ENCODE measurements around the gene LDB3.

The LDB3 gene

GRCh38 chr10:86657396-86658011 is 10.8 kb upstream of the LDB3 start:
- Histone ChIP-seq H3K36me3 (ENCODE audit: control insufficient read depth in 2 of 2, insufficient read depth in 2 of 2, low read length in 2 of 2) (no peaks in the 10 kb centered on the region), H3K4me1 (ENCODE audit: control insufficient read depth in 2 of 2, insufficient read depth in 2 of 2, low read length in 2 of 2) (no peaks in the 10 kb centered on the region), H3K4me3 (ENCODE audit: low read length in 2 of 2) (no peak overlapping the region), H3K27ac (ENCODE audit: low read depth in 2 of 2, low read length in 2 of 2) (no peak overlapping the region), H3K27me3 (ENCODE audit: control insufficient read depth in 2 of 2, insufficient read depth in 2 of 2, low read length in 2 of 2) (no peaks in the 10 kb centered on the region), H3K9me3 (ENCODE audit: control insufficient read depth in 2 of 2, low read length in 2 of 2) (no peaks in the 10 kb centered on the region), H3K9ac (ENCODE audit: low read depth in 1 of 2, low read length in 2 of 2) (no peak overlapping the region)

DNA sequence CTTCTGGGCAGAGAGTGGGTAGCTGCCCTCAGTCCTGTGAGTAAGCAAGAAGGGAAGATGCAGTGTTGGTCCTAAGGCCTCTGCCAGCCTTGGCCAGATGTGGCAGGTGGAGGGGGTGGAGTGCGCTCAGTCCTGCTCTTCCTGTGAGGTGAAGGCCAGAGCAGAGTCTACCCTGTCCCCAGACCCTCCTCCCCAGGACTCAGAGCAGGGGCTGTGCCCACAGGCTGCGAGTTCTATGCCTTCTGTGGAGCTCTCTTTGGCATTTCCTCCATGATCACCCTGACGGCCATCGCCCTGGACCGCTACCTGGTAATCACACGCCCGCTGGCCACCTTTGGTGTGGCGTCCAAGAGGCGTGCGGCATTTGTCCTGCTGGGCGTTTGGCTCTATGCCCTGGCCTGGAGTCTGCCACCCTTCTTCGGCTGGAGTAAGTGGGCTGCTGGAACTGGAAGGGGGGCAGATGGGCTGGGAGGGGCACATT is 10.0 kb upstream of the LDB3 start:
- H3K36me3 ChIP-seq (ENCODE audit: control insufficient read depth in 2 of 2, insufficient read depth in 2 of 2, low read length in 2 of 2), result no peaks in the 10 kb centered on the region
- H3K9ac ChIP-seq (ENCODE audit: low read depth in 1 of 2, low read length in 2 of 2), result no peak overlapping the region
- H3K4me1 ChIP-seq (ENCODE audit: control insufficient read depth in 2 of 2, insufficient read depth in 2 of 2, low read length in 2 of 2), result no peaks in the 10 kb centered on the region
- no peaks in the 10 kb centered on the region for H3K27me3 ChIP-seq (ENCODE audit: control insufficient read depth in 2 of 2, insufficient read depth in 2 of 2, low read length in 2 of 2)
- no peak overlapping the region for H3K27ac ChIP-seq (ENCODE audit: low read depth in 2 of 2, low read length in 2 of 2)
- no peaks in the 10 kb centered on the region for H3K9me3 ChIP-seq (ENCODE audit: control insufficient read depth in 2 of 2, low read length in 2 of 2)
- H3K4me3 ChIP-seq (ENCODE audit: low read length in 2 of 2), result no peak overlapping the region

DNA sequence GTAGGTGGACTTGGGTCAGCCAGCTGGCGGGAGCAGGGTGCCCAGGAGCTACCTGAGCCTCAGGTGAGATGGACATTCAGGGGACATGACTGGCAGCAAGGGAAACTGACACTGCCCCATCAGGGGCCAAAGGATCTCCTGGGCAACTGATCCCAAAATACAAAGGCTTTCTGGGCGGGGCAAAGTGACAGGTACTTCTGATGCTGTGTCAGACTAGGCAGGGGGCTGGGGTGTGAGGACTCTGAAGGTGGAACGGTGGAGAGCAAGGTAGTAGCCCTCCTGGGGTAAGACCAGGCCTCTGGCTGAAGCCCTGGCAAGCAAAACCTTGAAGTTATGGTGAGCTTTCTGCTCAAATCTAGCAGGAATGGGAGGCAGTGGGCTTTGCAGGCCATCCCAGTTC is 9.6 kb upstream of the LDB3 start:
- H3K9me3 ChIP-seq (ENCODE audit: control insufficient read depth in 2 of 2, low read length in 2 of 2), result no peaks in the 10 kb centered on the region
- H3K4me1 ChIP-seq (ENCODE audit: control insufficient read depth in 2 of 2, insufficient read depth in 2 of 2, low read length in 2 of 2), result no peaks in the 10 kb centered on the region

DNA sequence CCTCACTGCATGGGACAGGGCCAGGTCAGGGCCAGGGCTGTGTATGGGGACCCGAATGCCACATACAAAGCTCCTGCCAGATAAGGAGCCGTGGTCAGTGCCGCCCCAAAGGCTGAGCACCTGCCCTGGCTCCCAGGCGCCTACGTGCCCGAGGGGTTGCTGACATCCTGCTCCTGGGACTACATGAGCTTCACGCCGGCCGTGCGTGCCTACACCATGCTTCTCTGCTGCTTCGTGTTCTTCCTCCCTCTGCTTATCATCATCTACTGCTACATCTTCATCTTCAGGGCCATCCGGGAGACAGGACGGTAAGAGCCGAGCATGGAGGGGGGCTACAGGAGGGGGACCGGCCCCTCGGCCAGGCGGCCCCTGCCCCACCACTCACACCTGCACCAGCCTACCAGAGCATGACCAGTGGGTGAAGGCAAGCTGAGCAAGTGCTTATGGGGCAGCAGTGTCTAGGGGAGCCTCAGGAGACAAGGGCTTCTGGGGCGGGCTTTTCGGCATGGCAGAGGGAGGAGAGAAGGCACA is 9.1 kb upstream of the LDB3 start:
- Histone ChIP-seq H3K27ac (ENCODE audit: low read depth in 2 of 2, low read length in 2 of 2) (no peak overlapping the region), H3K36me3 (ENCODE audit: control insufficient read depth in 2 of 2, insufficient read depth in 2 of 2, low read length in 2 of 2) (no peaks in the 10 kb centered on the region), H3K4me1 (ENCODE audit: control insufficient read depth in 2 of 2, insufficient read depth in 2 of 2, low read length in 2 of 2) (no peaks in the 10 kb centered on the region), H3K4me3 (ENCODE audit: low read length in 2 of 2) (no peak overlapping the region), H3K9ac (ENCODE audit: low read depth in 1 of 2, low read length in 2 of 2) (no peak overlapping the region), H3K9me3 (ENCODE audit: control insufficient read depth in 2 of 2, low read length in 2 of 2) (no peaks in the 10 kb centered on the region), H3K27me3 (ENCODE audit: control insufficient read depth in 2 of 2, insufficient read depth in 2 of 2, low read length in 2 of 2) (no peaks in the 10 kb centered on the region)

More for the DNA sequence above, 9.6 kb upstream of the LDB3 start:
- Histone ChIP-seq H3K27me3 (ENCODE audit: control insufficient read depth in 2 of 2, insufficient read depth in 2 of 2, low read length in 2 of 2) (no peaks in the 10 kb centered on the region), H3K27ac (ENCODE audit: low read depth in 2 of 2, low read length in 2 of 2) (no peak overlapping the region), H3K36me3 (ENCODE audit: control insufficient read depth in 2 of 2, insufficient read depth in 2 of 2, low read length in 2 of 2) (no peaks in the 10 kb centered on the region), H3K4me3 (ENCODE audit: low read length in 2 of 2) (no peak overlapping the region), H3K9ac (ENCODE audit: low read depth in 1 of 2, low read length in 2 of 2) (no peak overlapping the region)

DNA sequence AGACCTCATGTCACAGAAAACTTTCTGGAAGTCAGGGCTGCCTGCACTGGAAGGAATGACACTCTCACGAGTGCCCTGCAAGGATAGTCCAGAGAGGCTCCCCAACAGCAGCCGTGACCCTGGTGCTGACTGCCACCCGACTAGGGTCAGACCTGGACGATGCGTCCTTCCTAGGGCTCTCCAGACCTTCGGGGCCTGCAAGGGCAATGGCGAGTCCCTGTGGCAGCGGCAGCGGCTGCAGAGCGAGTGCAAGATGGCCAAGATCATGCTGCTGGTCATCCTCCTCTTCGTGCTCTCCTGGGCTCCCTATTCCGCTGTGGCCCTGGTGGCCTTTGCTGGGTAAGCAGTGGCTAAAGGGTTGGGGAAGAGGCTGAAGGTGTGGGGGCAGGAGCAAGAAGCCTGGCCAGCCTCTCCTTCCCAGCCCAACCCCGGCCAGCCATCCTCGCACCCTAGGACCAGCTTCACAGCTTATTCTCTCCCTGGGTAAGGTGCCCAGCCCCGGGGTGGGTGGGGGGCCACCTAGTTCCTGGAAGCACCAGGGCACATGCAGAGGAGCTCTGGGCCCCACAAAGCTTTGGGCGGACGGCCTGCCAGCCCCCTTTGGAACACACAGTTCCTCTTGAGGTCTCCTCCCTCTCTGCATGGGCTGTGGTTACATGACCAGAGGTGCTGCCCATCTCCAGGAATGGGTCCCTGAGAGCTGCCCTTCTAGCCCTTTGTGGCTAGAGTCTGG is 8.4 kb upstream of the LDB3 start:
- Histone ChIP-seq H3K27ac (ENCODE audit: low read depth in 2 of 2, low read length in 2 of 2) (no peak overlapping the region), H3K4me3 (ENCODE audit: low read length in 2 of 2) (no peak overlapping the region), H3K4me1 (ENCODE audit: control insufficient read depth in 2 of 2, insufficient read depth in 2 of 2, low read length in 2 of 2) (no peaks in the 10 kb centered on the region), H3K27me3 (ENCODE audit: control insufficient read depth in 2 of 2, insufficient read depth in 2 of 2, low read length in 2 of 2) (no peaks in the 10 kb centered on the region), H3K36me3 (ENCODE audit: control insufficient read depth in 2 of 2, insufficient read depth in 2 of 2, low read length in 2 of 2) (no peaks in the 10 kb centered on the region), H3K9me3 (ENCODE audit: control insufficient read depth in 2 of 2, low read length in 2 of 2) (no peaks in the 10 kb centered on the region), H3K9ac (ENCODE audit: low read depth in 1 of 2, low read length in 2 of 2) (no peak overlapping the region)

GRCh38 chr10:86661161-86662025 is 6.9 kb upstream of the LDB3 start:
- Histone ChIP-seq H3K9me3 (ENCODE audit: control insufficient read depth in 2 of 2, low read length in 2 of 2) (no peaks in the 10 kb centered on the region), H3K9ac (ENCODE audit: low read depth in 1 of 2, low read length in 2 of 2) (no peak overlapping the region), H3K27me3 (ENCODE audit: control insufficient read depth in 2 of 2, insufficient read depth in 2 of 2, low read length in 2 of 2) (no peaks in the 10 kb centered on the region), H3K27ac (ENCODE audit: low read depth in 2 of 2, low read length in 2 of 2) (no peak overlapping the region), H3K4me1 (ENCODE audit: control insufficient read depth in 2 of 2, insufficient read depth in 2 of 2, low read length in 2 of 2) (no peaks in the 10 kb centered on the region), H3K36me3 (ENCODE audit: control insufficient read depth in 2 of 2, insufficient read depth in 2 of 2, low read length in 2 of 2) (no peaks in the 10 kb centered on the region), H3K4me3 (ENCODE audit: low read length in 2 of 2) (no peak overlapping the region)

- no peaks in the 10 kb centered on the region for H3K4me1 ChIP-seq (ENCODE audit: control insufficient read depth in 2 of 2, insufficient read depth in 2 of 2, low read length in 2 of 2)
- no peaks in the 10 kb centered on the region for H3K36me3 ChIP-seq (ENCODE audit: control insufficient read depth in 2 of 2, insufficient read depth in 2 of 2, low read length in 2 of 2)
- H3K9ac ChIP-seq (ENCODE audit: low read depth in 1 of 2, low read length in 2 of 2), result no peak overlapping the region
- H3K9me3 ChIP-seq (ENCODE audit: control insufficient read depth in 2 of 2, low read length in 2 of 2), result no peaks in the 10 kb centered on the region
- no peak overlapping the region for H3K27ac ChIP-seq (ENCODE audit: low read depth in 2 of 2, low read length in 2 of 2)
- H3K4me3 ChIP-seq (ENCODE audit: low read length in 2 of 2), result no peak overlapping the region
- H3K27me3 ChIP-seq (ENCODE audit: control insufficient read depth in 2 of 2, insufficient read depth in 2 of 2, low read length in 2 of 2), result no peaks in the 10 kb centered on the region
Measured at GRCh38 chr10:86662186-86663045, 5.9 kb upstream of the LDB3 start.

DNA sequence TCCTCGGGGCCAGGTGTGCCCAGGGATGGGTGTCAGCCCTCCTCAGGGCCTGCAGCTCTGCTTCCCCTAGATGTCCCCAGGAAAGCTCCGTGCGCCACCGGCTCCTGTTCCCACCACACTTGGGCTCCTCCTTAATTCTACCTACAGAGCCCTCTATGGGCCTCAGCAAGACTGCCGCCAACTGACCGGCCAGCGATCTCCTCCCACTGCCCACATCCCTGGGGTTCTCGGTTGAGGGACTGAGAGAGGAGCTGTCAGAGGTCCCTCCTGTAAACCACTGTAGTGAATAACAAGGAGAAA is 5.3 kb upstream of the LDB3 start:
- no peak overlapping the region for H3K9ac ChIP-seq (ENCODE audit: low read depth in 1 of 2, low read length in 2 of 2)
- H3K27ac ChIP-seq (ENCODE audit: low read depth in 2 of 2, low read length in 2 of 2), result no peak overlapping the region
- no peaks in the 10 kb centered on the region for H3K4me1 ChIP-seq (ENCODE audit: control insufficient read depth in 2 of 2, insufficient read depth in 2 of 2, low read length in 2 of 2)
- no peak overlapping the region for H3K4me3 ChIP-seq (ENCODE audit: low read length in 2 of 2)
- no peaks in the 10 kb centered on the region for H3K27me3 ChIP-seq (ENCODE audit: control insufficient read depth in 2 of 2, insufficient read depth in 2 of 2, low read length in 2 of 2)
- no peaks in the 10 kb centered on the region for H3K9me3 ChIP-seq (ENCODE audit: control insufficient read depth in 2 of 2, low read length in 2 of 2)
- H3K36me3 ChIP-seq (ENCODE audit: control insufficient read depth in 2 of 2, insufficient read depth in 2 of 2, low read length in 2 of 2), result no peaks in the 10 kb centered on the region

- H3K9me3 ChIP-seq (ENCODE audit: control insufficient read depth in 2 of 2, low read length in 2 of 2), result no peaks in the 10 kb centered on the region
- no peak overlapping the region for H3K27ac ChIP-seq (ENCODE audit: low read depth in 2 of 2, low read length in 2 of 2)
- no peaks in the 10 kb centered on the region for H3K27me3 ChIP-seq (ENCODE audit: control insufficient read depth in 2 of 2, insufficient read depth in 2 of 2, low read length in 2 of 2)
- H3K36me3 ChIP-seq (ENCODE audit: control insufficient read depth in 2 of 2, insufficient read depth in 2 of 2, low read length in 2 of 2), result no peaks in the 10 kb centered on the region
- no peaks in the 10 kb centered on the region for H3K4me1 ChIP-seq (ENCODE audit: control insufficient read depth in 2 of 2, insufficient read depth in 2 of 2, low read length in 2 of 2)
- no peak overlapping the region for H3K4me3 ChIP-seq (ENCODE audit: low read length in 2 of 2)
- H3K9ac ChIP-seq (ENCODE audit: low read depth in 1 of 2, low read length in 2 of 2), result no peak overlapping the region
Measured at GRCh38 chr10:86663576-86664339, 4.6 kb upstream of the LDB3 start.
